Transverse colon (tissue), 4 donors: Measurements from ENCODE around the gene RNLS.

Experiments
- CTCF ChIP-seq, 5 experiments: fragments of 200-600 bp in 3 of 5; fragments of 450-650 bp in 2 of 5; sonication (generic) in 3 of 5; IDR thresholded peaks; 1 replicate in 2 of 5; 2 replicates in 3 of 5; pipeline ENCODE4 v1.5.1; 2016 to 2017; ENCODE audit warnings: antibody characterized with exemption in 5 of 5, inconsistent platforms in 3 of 5, mild to moderate bottlenecking in 2 of 5, moderate library complexity in 1 of 5
- POLR2A ChIP-seq: fragments of 450-650 bp; IDR thresholded peaks from one replicate; pipeline ENCODE4 v1.6.1; 2016; ENCODE audit warnings: antibody characterized with exemption, mild to moderate bottlenecking, moderate library complexity
- POLR2AphosphoS5 ChIP-seq, 3 donors: sonication (generic); formaldehyde crosslinking; IDR thresholded peaks; one replicate each; pipeline ENCODE4 v1.6.1; 2016; ENCODE audit warnings: antibody characterized with exemption in 3 of 3

GRCh38 chr10:88418871-88419270, 164.2 kb downstream of the RNLS start:
- TF ChIP-seq CTCF (IDR thresholded peaks at IDR 0.05) (no peak), POLR2AphosphoS5 (IDR thresholded peaks at IDR 0.05) (no peak), POLR2A (no peak)
